ES-I3 (cell line): ENCODE data around the gene PLA2G6.
"Not testable (repeated sequence)": the region's sequence is repeated elsewhere in the genome, so short reads cannot be mapped to it uniquely, and the experiment has no call there.

Experiments used
- H3K36me3 ChIP-seq: 2 replicates; pipeline ENCODE4 v1.6.1; 2013; ENCODE audit warnings: mild to moderate bottlenecking, low read length, control low read depth, moderate library complexity; ENCODE audit not compliant: insufficient read depth
- H3K4me1 ChIP-seq: 2 replicates; pipeline ENCODE4 v1.6.1; 2013; ENCODE audit warnings: mild to moderate bottlenecking, control low read depth, low read length; ENCODE audit not compliant: insufficient read depth
- H3K9ac ChIP-seq: 2 replicates; pipeline ENCODE4 v1.6.1; 2013; ENCODE audit warnings: low read depth, mild to moderate bottlenecking, low read length, moderate library complexity
- H3K9me3 ChIP-seq: 2 replicates; pipeline ENCODE4 v1.6.1; 2013; ENCODE audit warnings: mild to moderate bottlenecking, low read length, moderate library complexity; ENCODE audit not compliant: control insufficient read depth, insufficient read depth

The PLA2G6 gene

GRCh38 chr22:38129856-38130255 is 51.8 kb downstream of the PLA2G6 start:
- H3K9me3 ChIP-seq = no peaks in the 10 kb centered on the region
- H3K36me3 ChIP-seq = no peaks in the 10 kb centered on the region
- no peaks in the 10 kb centered on the region for H3K4me1 ChIP-seq
- no peak overlapping the region for H3K9ac ChIP-seq

- H3K9me3 ChIP-seq = no peaks in the 10 kb centered on the region
- no peak overlapping the region for H3K9ac ChIP-seq
- no peaks in the 10 kb centered on the region for H3K36me3 ChIP-seq
- no peaks in the 10 kb centered on the region for H3K4me1 ChIP-seq
These were observed 52.6 kb downstream of the PLA2G6 start for GRCh38 chr22:38129021-38129420.

- H3K4me1 ChIP-seq = no peaks in the 10 kb centered on the region
- no peaks in the 10 kb centered on the region for H3K36me3 ChIP-seq
- no peaks in the 10 kb centered on the region for H3K9me3 ChIP-seq
- H3K9ac ChIP-seq = no peak overlapping the region
These were observed 53.8 kb downstream of the PLA2G6 start for GRCh38 chr22:38127869-38128268.

DNA sequence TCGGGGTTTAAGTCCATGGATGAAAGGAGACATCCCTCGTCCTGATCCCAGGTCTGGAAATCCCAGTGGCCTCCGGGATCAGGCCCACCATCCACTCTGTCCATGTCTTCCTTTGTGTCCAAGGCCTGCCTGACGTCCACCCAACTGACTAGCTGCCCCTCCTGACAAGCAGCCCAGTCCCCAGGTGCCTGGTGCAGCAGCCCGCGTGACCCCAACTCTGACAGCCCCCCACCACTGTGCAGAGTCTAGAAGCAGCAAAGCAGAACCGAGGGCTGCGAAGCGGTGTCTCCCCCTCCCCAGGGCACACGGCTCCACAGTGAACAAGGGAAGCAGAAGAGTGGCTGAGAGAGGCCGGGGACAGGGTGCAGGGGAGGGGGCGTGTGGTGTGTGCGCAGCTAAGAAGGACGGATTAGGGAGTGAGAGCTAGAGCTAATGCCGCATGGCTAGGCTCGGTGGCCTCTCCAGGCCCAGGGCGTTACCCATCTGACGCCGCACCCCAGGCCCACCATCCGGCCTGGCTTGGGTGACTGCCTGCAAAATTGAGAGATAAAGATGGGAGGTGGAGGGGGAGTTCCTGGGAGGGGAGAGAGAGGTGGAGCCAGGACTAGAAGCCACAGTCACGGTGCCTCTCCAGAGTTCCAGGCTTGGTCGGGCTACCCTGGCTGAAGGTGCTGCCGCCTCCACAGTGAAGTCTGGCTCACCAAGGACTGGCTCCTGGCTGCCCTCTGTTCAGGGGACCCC is 54.5 kb downstream of the PLA2G6 start:
- Histone ChIP-seq H3K36me3 (no peaks in the 10 kb centered on the region), H3K9me3 (no peaks in the 10 kb centered on the region), H3K9ac (no peak overlapping the region), H3K4me1 (no peaks in the 10 kb centered on the region)

GRCh38 chr22:38125751-38126201 is 55.9 kb downstream of the PLA2G6 start:
- Histone ChIP-seq H3K9ac (no peak overlapping the region), H3K36me3 (no peaks in the 10 kb centered on the region), H3K4me1 (no peaks in the 10 kb centered on the region), H3K9me3 (no peaks in the 10 kb centered on the region)

GRCh38 chr22:38125038-38125610 is 56.5 kb downstream of the PLA2G6 start:
- no peak overlapping the region for H3K9ac ChIP-seq
- H3K9me3 ChIP-seq = no peaks in the 10 kb centered on the region
- H3K4me1 ChIP-seq = no peaks in the 10 kb centered on the region
- H3K36me3 ChIP-seq = no peaks in the 10 kb centered on the region

DNA sequence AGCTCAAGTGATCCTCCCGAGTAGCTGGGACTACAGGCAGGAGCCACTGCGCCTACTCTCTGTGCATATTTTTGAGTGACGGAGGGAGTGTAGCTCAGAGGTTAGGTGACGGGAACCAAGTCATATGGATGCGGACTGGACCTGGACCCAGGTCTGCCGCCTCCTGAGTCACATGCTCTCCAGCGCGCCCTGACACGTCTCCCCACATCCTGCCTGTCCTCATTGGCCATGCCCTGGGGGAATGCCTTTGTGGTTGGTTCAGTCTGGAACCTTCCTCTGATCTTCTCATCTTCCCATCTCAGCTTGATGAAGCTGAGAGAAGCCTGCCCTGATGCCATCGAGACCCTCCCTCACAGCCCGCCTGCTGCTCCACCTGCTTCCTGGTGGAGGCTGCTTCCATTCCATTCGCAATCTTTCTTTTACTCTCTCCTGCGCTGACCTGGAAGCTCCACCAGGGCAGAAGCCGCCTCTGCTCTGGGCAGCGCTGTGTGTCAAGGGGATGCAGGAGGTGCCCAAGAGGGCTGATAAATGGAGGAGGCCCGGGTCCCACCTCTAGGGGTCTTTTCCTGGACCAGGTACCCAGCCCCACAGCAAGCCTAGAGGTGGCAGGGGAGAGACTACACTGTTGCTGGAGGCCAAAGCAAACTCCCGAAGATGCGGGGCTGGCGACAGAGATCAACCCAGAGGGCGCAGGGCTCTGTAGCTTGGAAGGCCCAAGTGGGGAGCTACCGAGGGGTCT is 57.2 kb downstream of the PLA2G6 start:
- H3K4me1 ChIP-seq = no peaks in the 10 kb centered on the region
- no peaks in the 10 kb centered on the region for H3K9me3 ChIP-seq
- H3K36me3 ChIP-seq = no peaks in the 10 kb centered on the region
- no peak overlapping the region for H3K9ac ChIP-seq

- Histone ChIP-seq H3K9ac (no peak overlapping the region), H3K9me3 (no peaks in the 10 kb centered on the region), H3K36me3 (no peaks in the 10 kb centered on the region), H3K4me1 (no peaks in the 10 kb centered on the region)
These were observed 59.0 kb downstream of the PLA2G6 start for GRCh38 chr22:38122616-38123015.

GRCh38 chr22:38120359-38121110 is 61.1 kb downstream of the PLA2G6 start:
- Histone ChIP-seq H3K36me3 (no peaks in the 10 kb centered on the region), H3K9ac (no peak overlapping the region)

GRCh38 chr22:38118747-38119146 is 62.9 kb downstream of the PLA2G6 start:
- not testable (repeated sequence) for H3K9ac ChIP-seq, H3K36me3 ChIP-seq, H3K4me1 ChIP-seq, H3K9me3 ChIP-seq

More at GRCh38 chr22:38120359-38121110, 61.1 kb downstream of the PLA2G6 start:
- Histone ChIP-seq H3K4me1 (no peaks in the 10 kb centered on the region), H3K9me3 (no peaks in the 10 kb centered on the region)

GRCh38 chr22:38118182-38118581 is 63.4 kb downstream of the PLA2G6 start:
- H3K4me1 ChIP-seq = no peaks in the 10 kb centered on the region
- H3K9ac ChIP-seq = no peak overlapping the region
- H3K9me3 ChIP-seq = no peaks in the 10 kb centered on the region
- H3K36me3 ChIP-seq = no peaks in the 10 kb centered on the region

- H3K9ac ChIP-seq, H3K9me3 ChIP-seq, H3K36me3 ChIP-seq, H3K4me1 ChIP-seq: not testable (repeated sequence)
These were observed 64.1 kb downstream of the PLA2G6 start for GRCh38 chr22:38117556-38117955.

DNA sequence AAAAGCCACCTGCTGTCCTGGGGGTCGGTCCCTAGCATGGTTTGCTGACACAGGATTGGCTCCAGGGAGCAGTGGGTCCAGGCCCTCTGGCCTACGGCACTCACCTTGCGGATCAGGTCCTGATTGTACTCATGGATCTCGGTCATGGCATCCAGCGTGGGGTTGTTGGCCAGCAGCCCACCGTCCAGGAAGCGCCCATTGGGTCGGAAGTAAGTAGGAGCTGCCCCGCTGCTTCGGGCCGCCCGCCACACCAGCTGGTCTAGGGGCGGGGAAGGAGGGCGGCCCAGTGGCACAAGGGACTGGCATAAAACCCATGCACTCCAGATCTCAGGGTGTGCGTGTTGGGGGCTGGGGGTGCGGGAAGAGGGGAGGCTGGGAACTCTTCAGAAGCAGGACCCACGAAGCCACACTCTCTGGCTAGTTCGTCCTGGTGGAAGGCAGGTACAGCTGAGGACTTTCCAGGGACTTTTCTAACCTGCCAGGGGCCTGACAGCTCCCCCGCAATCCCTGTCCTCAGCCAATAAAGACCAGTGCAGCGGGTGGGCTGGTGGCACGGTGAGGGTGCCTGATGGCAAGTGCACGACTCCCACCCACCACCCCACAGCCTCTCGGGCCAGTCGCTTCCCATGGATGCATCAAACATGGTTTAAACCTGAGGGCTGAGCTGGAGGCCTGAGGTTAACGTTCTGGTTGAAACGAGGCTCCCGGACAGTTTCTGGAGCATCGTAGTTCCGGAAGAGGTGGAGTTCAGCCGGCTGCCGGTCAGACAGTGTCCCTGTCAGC is 66.0 kb downstream of the PLA2G6 start:
- H3K9ac ChIP-seq = no peak overlapping the region
- no peaks in the 10 kb centered on the region for H3K9me3 ChIP-seq
- H3K4me1 ChIP-seq = peaks cover 6% of the 10 kb centered on the region; the same call in 1 of the 2 replicates
- H3K36me3 ChIP-seq = no peaks in the 10 kb centered on the region
